ENCODE data around the gene STXBP6. TPM values are rescaled to one million over a fixed set of nuclear protein-coding genes. Genes with fewer than 3 reads are reported as not detected.

STXBP6 gene
- total RNA-seq, 1 donor from 2014 or later = 11.0 TPM

- Histone ChIP-seq H3F3A (ENCODE audit: low read depth) (no peaks in the 10 kb centered on the region), H3K79me2 (ENCODE audit: low read depth) (no peaks in the 10 kb centered on the region), H3K9me3 (ENCODE audit: low read depth) (no peaks in the 10 kb centered on the region), H2AFZ (replicated peaks) (no peak overlapping the region), H3K27ac (no peak overlapping the region), H3K27me3 (no peaks in the 10 kb centered on the region), H4K20me1 (ENCODE audit: low read depth) (no peaks in the 10 kb centered on the region), H3K4me2 (no peak overlapping the region), H3K36me3 (no peaks in the 10 kb centered on the region), H3K4me1 (no peaks in the 10 kb centered on the region), H3K4me3 (no peak overlapping the region), H3K9ac (no peak overlapping the region)
- no peak for DNase-seq (ENCODE audit: low spot score)
- H3K4me3 Mint-ChIP-seq = no peak overlapping the region
- H3K36me3 Mint-ChIP-seq = no peaks in the 10 kb centered on the region
- no peaks in the 10 kb centered on the region for H3K27me3 Mint-ChIP-seq (ENCODE audit: insufficient read depth, low read depth)
- H3K27ac Mint-ChIP-seq = no peak overlapping the region
- peaks cover 14% of the 10 kb centered on the region for H3K9me3 Mint-ChIP-seq
- TF ChIP-seq EZH2 (IDR thresholded peaks at IDR 0.05) = no peak
- TF ChIP-seq EZH2phosphoT487 (IDR thresholded peaks at IDR 0.05) = no peak
- TF ChIP-seq CTCF (IDR thresholded peaks at IDR 0.05) = no peak
- peaks cover 2% of the 10 kb centered on the region for H3K4me1 Mint-ChIP-seq
Measured at GRCh38 chr14:24888532-24888931, 161.4 kb downstream of the STXBP6 start.

- Mint-ChIP-seq H3K36me3 (no peaks in the 10 kb centered on the region), H3K27me3 (ENCODE audit: insufficient read depth, low read depth) (no peaks in the 10 kb centered on the region), H3K4me1 (peaks cover 2% of the 10 kb centered on the region), H3K27ac (no peak overlapping the region), H3K9me3 (peaks cover 14% of the 10 kb centered on the region), H3K4me3 (no peak overlapping the region)
- Histone ChIP-seq H3K9me3 (ENCODE audit: low read depth) (no peaks in the 10 kb centered on the region), H3K4me2 (no peak overlapping the region), H3K4me3 (no peak overlapping the region), H3K36me3 (no peaks in the 10 kb centered on the region), H3K79me2 (ENCODE audit: low read depth) (no peaks in the 10 kb centered on the region), H4K20me1 (ENCODE audit: low read depth) (no peaks in the 10 kb centered on the region), H3K9ac (no peak overlapping the region), H3K27ac (no peak overlapping the region), H3K4me1 (no peaks in the 10 kb centered on the region), H3K27me3 (no peaks in the 10 kb centered on the region), H3F3A (ENCODE audit: low read depth) (no peaks in the 10 kb centered on the region), H2AFZ (replicated peaks) (no peak overlapping the region)
- no peak for DNase-seq (ENCODE audit: low spot score)
- TF ChIP-seq EZH2 (IDR thresholded peaks at IDR 0.05) = no peak
Measured at GRCh38 chr14:24887623-24888304, 162.2 kb downstream of the STXBP6 start.

- H3K9me3 ChIP-seq (ENCODE audit: low read depth) = no peaks in the 10 kb centered on the region
- no peak for DNase-seq (ENCODE audit: low spot score)
- no peak overlapping the region for H2AFZ ChIP-seq (replicated peaks)
- H3K27me3 Mint-ChIP-seq (ENCODE audit: insufficient read depth, low read depth) = no peaks in the 10 kb centered on the region
- peaks cover 13% of the 10 kb centered on the region for H3K9me3 Mint-ChIP-seq
- H3K36me3 Mint-ChIP-seq = no peaks in the 10 kb centered on the region
- H3K4me1 ChIP-seq = no peaks in the 10 kb centered on the region
- H3K9ac ChIP-seq = no peak overlapping the region
- H3F3A ChIP-seq (ENCODE audit: low read depth) = no peaks in the 10 kb centered on the region
- H4K20me1 ChIP-seq (ENCODE audit: low read depth) = no peaks in the 10 kb centered on the region
- H3K36me3 ChIP-seq = no peaks in the 10 kb centered on the region
- H3K27ac Mint-ChIP-seq = no peak overlapping the region
- H3K4me3 Mint-ChIP-seq = no peak overlapping the region
- H3K79me2 ChIP-seq (ENCODE audit: low read depth) = no peaks in the 10 kb centered on the region
- no peak overlapping the region for H3K27ac ChIP-seq
- H3K4me3 ChIP-seq = no peak overlapping the region
- TF ChIP-seq EZH2phosphoT487 (IDR thresholded peaks at IDR 0.05) (no peak), EZH2 (IDR thresholded peaks at IDR 0.05) (no peak), CTCF (IDR thresholded peaks at IDR 0.05) (no peak)
- H3K4me2 ChIP-seq = no peak overlapping the region
- peaks cover 2% of the 10 kb centered on the region for H3K4me1 Mint-ChIP-seq
- no peaks in the 10 kb centered on the region for H3K27me3 ChIP-seq
Measured at GRCh38 chr14:24885410-24885913, 164.5 kb downstream of the STXBP6 start.

GRCh38 chr14:24883576-24883975, 166.4 kb downstream of the STXBP6 start:
- Histone ChIP-seq H3K79me2 (ENCODE audit: low read depth) (no peaks in the 10 kb centered on the region), H2AFZ (replicated peaks) (no peak overlapping the region), H3K9ac (no peak overlapping the region), H3K4me2 (no peak overlapping the region), H4K20me1 (ENCODE audit: low read depth) (no peaks in the 10 kb centered on the region), H3K27ac (no peak overlapping the region), H3K9me3 (ENCODE audit: low read depth) (no peaks in the 10 kb centered on the region), H3K4me3 (no peak overlapping the region), H3F3A (ENCODE audit: low read depth) (no peaks in the 10 kb centered on the region), H3K27me3 (no peaks in the 10 kb centered on the region), H3K36me3 (no peaks in the 10 kb centered on the region), H3K4me1 (peaks cover 8% of the 10 kb centered on the region)
- Mint-ChIP-seq H3K27me3 (ENCODE audit: insufficient read depth, low read depth) (no peaks in the 10 kb centered on the region), H3K9me3 (peaks cover 4% of the 10 kb centered on the region), H3K36me3 (no peaks in the 10 kb centered on the region), H3K4me1 (peaks cover 11% of the 10 kb centered on the region), H3K27ac (no peak overlapping the region), H3K4me3 (no peak overlapping the region)
- TF ChIP-seq EZH2phosphoT487 (IDR thresholded peaks at IDR 0.05) (no peak), CTCF (IDR thresholded peaks at IDR 0.05) (no peak), EZH2 (IDR thresholded peaks at IDR 0.05) (no peak)
- no peak for DNase-seq (ENCODE audit: low spot score)

All from neural progenitor cell (in vitro differentiated cells).